ENCODE measurements around the gene KLHL3. TPM values are rescaled to one million over a fixed set of nuclear protein-coding genes. Genes with fewer than 3 reads are reported as not detected.

Gene KLHL3
- total RNA-seq, 1 experiment from 2014 or later: 3.5 TPM

DNA sequence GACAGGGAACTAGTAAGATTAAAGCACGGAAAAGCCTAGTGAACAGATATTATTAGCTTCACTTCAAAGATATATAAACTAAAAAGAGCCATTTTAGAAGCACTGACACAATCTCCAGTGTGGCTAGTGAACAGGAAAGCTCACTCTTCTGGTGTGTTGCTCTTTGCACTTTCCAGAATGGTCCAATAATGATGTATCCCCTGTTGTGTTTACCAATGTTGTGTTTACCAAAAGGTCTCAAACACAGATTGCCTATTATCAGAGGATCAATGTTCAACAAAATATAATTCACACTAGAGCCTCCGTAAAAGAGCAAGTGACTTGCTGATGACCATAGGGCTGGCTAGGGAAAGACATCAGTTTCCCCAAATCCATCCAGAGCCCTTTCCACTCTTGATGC lies 11.6 kb downstream of the KLHL3 start:
- no peak overlapping the region for H3K4me3 ChIP-seq (ENCODE audit: low read depth, low read length)
- ChIA-PET CTCF (no interaction called here), POLR2A (no interaction called here)
- no TSS peak for BruUV-seq (replicated peaks)
- H3K27me3 Mint-ChIP-seq (ENCODE audit: insufficient read depth, unreplicated experiment): peaks cover 5% of the 10 kb centered on the region
- TF ChIP-seq, protein P1, sequence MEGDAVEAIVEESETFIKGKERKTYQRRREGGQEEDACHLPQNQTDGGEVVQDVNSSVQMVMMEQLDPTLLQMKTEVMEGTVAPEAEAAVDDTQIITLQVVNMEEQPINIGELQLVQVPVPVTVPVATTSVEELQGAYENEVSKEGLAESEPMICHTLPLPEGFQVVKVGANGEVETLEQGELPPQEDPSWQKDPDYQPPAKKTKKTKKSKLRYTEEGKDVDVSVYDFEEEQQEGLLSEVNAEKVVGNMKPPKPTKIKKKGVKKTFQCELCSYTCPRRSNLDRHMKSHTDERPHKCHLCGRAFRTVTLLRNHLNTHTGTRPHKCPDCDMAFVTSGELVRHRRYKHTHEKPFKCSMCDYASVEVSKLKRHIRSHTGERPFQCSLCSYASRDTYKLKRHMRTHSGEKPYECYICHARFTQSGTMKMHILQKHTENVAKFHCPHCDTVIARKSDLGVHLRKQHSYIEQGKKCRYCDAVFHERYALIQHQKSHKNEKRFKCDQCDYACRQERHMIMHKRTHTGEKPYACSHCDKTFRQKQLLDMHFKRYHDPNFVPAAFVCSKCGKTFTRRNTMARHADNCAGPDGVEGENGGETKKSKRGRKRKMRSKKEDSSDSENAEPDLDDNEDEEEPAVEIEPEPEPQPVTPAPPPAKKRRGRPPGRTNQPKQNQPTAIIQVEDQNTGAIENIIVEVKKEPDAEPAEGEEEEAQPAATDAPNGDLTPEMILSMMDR (IDR thresholded peaks at IDR 0.05; ENCODE audit: insufficient read depth in 1 of 2, low read depth in 1 of 2, low read length in 1 of 2, severe bottlenecking in 1 of 2, unreplicated experiment in 1 of 2): no peak
- peaks cover 9% of the 10 kb centered on the region for H3K9me3 ChIP-seq
- H3K36me3 ChIP-seq (ENCODE audit: control insufficient read depth, insufficient read depth, low read length): no peaks in the 10 kb centered on the region
- H3K27ac Mint-ChIP-seq (ENCODE audit: unreplicated experiment): no peak overlapping the region
- intact Hi-C loops (cut with micrococcal nuclease; ENCODE audit: unreplicated experiment): no loop called here
- no peaks in the 10 kb centered on the region for H3K27me3 ChIP-seq (replicated peaks; ENCODE audit: control insufficient read depth, insufficient read depth, low read length)
- H3K9me3 Mint-ChIP-seq (ENCODE audit: unreplicated experiment): no peaks in the 10 kb centered on the region
- DNase-seq: no peak
- no peaks in the 10 kb centered on the region for H3K36me3 Mint-ChIP-seq (ENCODE audit: insufficient read depth, unreplicated experiment)
- H3K4me1 ChIP-seq: no peaks in the 10 kb centered on the region
- no peaks in the 10 kb centered on the region for H3K4me1 Mint-ChIP-seq (ENCODE audit: low read depth, unreplicated experiment)
- no peak overlapping the region for H3K4me3 Mint-ChIP-seq (ENCODE audit: unreplicated experiment)

DNA sequence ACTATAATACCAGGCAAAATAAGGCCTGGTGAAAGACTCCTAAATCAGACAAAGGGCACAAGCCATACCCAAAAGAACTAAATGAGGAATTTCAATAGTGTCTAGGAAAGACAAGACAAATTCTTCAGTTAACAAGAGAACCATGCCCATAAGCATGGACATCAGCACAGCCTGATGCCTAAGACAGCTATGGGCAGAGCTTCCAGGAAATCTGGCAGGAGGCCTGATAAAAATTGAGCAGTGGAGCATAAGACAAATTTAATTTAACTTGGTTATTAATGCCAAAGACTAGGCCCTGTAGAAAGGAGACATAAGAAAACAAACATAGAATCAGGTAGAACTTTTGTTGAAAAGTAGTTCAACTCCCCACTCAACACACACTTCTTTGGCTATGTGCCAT lies 17.3 kb downstream of the KLHL3 start:
- DNase-seq: no peak
- no TSS peak for BruUV-seq (replicated peaks)
- TF ChIP-seq, protein P1 (IDR thresholded peaks at IDR 0.05; ENCODE audit: insufficient read depth in 1 of 2, low read depth in 1 of 2, low read length in 1 of 2, severe bottlenecking in 1 of 2, unreplicated experiment in 1 of 2): no peak
- peaks cover 5% of the 10 kb centered on the region; the same call in 1 of the 2 replicates for H3K9me3 ChIP-seq
- Mint-ChIP-seq H3K36me3 (ENCODE audit: insufficient read depth, unreplicated experiment) (no peaks in the 10 kb centered on the region), H3K4me3 (ENCODE audit: unreplicated experiment) (no peak overlapping the region), H3K9me3 (ENCODE audit: unreplicated experiment) (no peaks in the 10 kb centered on the region), H3K4me1 (ENCODE audit: low read depth, unreplicated experiment) (no peaks in the 10 kb centered on the region), H3K27me3 (ENCODE audit: insufficient read depth, unreplicated experiment) (peaks cover 5% of the 10 kb centered on the region), H3K27ac (ENCODE audit: unreplicated experiment) (no peak overlapping the region)
- no peaks in the 10 kb centered on the region for H3K36me3 ChIP-seq (ENCODE audit: control insufficient read depth, insufficient read depth, low read length)
- intact Hi-C loops (cut with micrococcal nuclease; ENCODE audit: unreplicated experiment): no loop called here
- no peaks in the 10 kb centered on the region for H3K4me1 ChIP-seq
- CTCF ChIA-PET: no interaction called here
- H3K4me3 ChIP-seq (ENCODE audit: low read depth, low read length): no peak overlapping the region
- POLR2A ChIA-PET: no interaction called here
- no peaks in the 10 kb centered on the region for H3K27me3 ChIP-seq (replicated peaks; ENCODE audit: control insufficient read depth, insufficient read depth, low read length)

DNA sequence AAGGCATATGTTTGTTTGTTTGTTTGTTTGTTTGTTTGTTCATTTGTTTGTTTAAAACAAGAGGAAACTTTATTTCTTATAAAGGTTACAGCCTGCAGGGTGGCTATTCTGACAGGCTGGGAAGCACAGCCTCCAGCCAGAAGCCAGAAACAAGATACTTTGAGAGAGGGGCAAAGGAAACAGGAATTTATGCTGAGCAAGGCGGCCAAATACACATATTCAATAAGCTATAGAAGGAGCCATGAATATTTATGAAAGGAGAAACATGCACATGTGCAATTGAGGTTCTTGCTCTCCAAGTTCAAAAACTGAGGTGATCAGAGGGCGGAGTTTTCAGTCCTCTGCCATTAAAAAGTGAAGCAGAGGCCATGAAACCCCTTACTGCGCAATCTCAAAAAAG lies 19.6 kb downstream of the KLHL3 start:
- Mint-ChIP-seq H3K27me3 (ENCODE audit: insufficient read depth, unreplicated experiment) (peaks cover 5% of the 10 kb centered on the region), H3K4me3 (ENCODE audit: unreplicated experiment) (no peak overlapping the region), H3K27ac (ENCODE audit: unreplicated experiment) (no peak overlapping the region), H3K4me1 (ENCODE audit: low read depth, unreplicated experiment) (no peaks in the 10 kb centered on the region), H3K36me3 (ENCODE audit: insufficient read depth, unreplicated experiment) (no peaks in the 10 kb centered on the region), H3K9me3 (ENCODE audit: unreplicated experiment) (no peaks in the 10 kb centered on the region)
- Histone ChIP-seq H3K4me3 (ENCODE audit: low read depth, low read length) (no peak overlapping the region), H3K27me3 (replicated peaks; ENCODE audit: control insufficient read depth, insufficient read depth, low read length) (no peaks in the 10 kb centered on the region), H3K9me3 (peaks cover 3% of the 10 kb centered on the region; the same call in 1 of the 2 replicates), H3K36me3 (ENCODE audit: control insufficient read depth, insufficient read depth, low read length) (no peaks in the 10 kb centered on the region), H3K4me1 (no peaks in the 10 kb centered on the region)
- DNase-seq: no peak
- BruUV-seq (replicated peaks): no TSS peak
- CTCF ChIA-PET: no interaction called here
- intact Hi-C loops (cut with micrococcal nuclease; ENCODE audit: unreplicated experiment): no loop called here
- POLR2A ChIA-PET: no interaction called here
- TF ChIP-seq, protein P1 (IDR thresholded peaks at IDR 0.05; ENCODE audit: insufficient read depth in 1 of 2, low read depth in 1 of 2, low read length in 1 of 2, severe bottlenecking in 1 of 2, unreplicated experiment in 1 of 2): no peak

Data from Caco-2 (cell line).